NCI-H82 treated with DMSO at 0.1 percent for 48 hours (cell line): ENCODE results near the gene F5.
A peak's percentile ranks its signal among the peaks of the same experiment; 100 is the strongest.

Experiments used
- DNase-seq: peaks from one replicate; lab custom pipeline; 2025; ENCODE audit not compliant: unreplicated experiment; lab: John Stamatoyannopoulos, UW

F5 gene

DNA sequence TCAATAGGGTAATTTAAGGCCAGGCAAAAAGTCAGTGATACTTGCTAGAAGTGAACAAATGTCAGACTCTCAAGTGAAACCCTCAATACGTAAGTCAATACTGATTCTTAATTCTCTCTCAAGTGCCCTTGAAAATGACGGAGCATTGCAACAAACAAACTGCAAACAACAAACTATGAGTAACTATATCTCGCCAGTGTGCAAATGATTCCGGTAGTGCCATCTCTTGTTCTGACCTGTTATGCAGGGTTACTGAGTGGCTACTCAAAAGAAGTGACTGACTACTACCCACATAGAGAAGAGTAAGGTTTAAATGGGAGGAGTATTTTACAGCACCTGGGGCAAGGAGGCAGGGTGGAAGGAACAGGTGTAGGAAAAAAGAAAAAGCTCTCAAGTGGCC is 102.2 kb downstream of the F5 start:
- peak; percentile 22 for DNase-seq

DNA sequence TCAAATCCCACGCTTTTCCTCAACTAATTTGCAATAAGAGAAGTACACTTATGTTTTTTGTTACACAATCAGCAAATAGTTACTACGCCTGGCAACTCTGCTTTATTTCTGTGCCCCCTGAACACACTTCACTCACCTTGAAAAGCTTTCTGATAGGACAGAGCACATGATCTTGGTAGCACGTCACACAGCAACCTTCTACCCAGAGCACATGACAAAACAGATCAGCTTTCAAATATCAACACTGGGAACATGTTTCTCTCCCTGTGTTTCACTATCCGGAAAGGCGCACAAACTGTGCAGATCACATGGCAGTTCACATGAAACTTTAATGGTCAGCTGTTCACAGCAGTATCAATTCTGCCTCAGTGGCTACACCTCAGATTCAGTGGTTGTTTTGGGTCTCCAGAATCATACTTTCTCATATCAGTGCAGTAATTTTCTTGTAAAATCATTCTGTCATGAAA is 102.7 kb downstream of the F5 start:
- no peak for DNase-seq

DNA sequence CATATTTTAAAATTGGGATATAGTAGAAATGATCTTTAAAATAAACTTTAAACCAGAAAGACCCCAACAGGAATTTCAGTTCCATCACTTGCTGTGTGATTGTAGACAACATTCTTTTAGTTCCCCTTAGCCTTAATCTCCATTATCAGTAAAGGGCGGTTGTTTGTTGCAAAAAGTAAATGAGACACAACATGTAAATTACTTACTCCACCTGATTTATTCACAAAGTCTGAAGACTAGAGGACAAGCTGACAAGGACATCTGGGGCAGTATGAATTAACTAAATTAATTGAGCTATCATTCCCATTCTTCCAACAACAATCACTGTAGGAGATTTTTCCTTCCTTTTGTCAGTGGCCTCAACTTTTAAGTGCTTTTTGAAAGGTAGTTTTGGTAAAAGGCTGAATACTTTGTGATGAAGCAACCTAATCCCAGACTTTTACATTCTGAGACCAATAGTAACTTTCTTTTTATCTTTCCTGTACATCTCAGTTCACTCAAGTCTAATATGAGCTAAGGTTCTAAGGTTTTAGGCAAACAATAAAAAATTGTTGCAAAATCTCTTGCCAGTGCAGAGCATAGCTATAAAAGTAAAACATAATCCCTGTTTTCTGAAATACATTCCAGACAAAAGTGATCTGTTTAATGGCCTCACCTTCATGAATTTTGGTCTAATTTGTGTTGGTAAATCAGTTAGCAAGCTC is 106.8 kb downstream of the F5 start:
- no peak for DNase-seq

DNA sequence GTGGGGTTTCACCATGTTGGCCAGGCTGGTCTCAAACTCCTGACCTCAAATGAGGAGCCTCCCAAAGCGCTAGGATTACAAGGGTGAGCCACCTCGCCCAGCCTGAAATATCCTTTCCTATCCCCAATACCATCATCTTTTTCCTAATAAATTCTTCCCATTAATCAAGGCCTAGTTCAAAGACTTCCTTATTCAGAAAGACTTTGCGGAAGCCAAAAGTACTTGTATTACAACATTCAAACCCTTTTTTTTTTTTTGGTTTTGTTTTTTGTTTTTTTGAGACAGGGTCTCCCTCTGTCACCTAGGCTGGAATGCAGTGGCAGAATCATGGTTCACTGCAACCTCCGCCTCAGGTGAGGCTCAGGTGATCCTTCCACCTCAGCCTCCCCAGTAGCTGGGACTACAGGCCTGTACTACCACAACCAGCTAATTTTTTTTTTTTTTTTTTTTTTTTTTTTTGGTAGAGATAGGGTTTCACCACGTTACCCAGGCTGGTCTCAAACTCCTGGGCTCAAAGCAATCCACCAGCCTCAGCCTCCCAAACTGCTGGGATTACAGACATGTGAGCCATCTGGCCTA is 108.1 kb downstream of the F5 start:
- DNase-seq = no peak

DNA sequence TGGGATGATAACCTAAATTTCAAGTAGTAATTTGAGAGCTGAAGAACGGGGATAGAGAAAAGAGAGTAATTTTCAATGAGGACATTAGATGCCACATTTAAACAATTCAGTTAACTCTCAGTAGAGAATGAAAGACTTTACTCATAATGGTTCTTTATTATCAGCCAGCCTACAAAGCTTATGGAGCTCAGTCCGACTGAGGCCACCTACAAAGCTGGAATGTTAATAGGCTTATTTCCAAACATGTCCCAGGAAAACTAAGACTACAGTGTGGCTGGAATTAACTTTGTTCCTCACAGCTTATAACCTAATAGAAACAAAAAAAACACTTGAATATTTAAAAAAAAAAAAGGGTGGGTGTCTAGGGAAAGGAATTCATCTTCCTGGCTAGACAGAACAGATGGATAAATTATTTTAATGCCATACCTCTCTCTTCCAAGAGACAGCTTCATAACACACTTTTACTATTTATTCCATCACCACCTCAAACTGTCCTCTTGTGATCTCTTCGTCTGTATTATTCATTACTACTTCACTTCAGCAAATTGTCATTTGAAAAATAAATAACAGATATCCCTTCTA is 110.4 kb downstream of the F5 start:
- DNase-seq = peak; percentile 22

DNA sequence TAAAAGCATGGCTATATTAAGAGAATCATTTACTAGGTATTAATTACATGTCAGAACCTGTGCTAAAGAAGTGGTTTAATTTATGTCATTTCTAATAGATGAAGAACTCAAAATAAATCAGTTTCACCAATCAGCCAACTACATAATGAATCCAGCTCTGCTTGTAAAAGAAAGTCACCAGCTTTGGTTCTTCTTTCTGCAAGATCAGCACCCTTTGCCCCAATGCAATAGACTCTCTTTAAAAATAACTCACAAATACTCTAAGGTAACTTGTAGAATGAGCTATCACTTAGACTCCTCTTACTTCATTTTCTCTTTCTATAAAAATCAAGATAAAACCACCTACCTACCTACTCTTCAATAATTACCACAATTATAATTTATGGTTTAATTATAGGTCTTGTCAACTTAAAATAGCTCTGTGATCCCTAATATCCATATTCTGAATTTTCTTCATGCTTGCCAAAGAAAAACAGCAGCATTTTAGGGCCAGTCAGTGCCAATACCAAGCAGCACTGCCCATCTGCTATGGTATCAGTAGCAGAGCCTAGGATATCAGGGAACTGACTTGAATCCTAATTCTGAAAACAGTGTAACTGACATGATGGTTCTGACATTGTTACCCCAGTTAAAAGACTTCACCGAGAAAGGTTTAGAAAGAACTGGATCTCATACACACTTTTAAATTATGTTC is 111.8 kb downstream of the F5 start:
- no peak for DNase-seq

DNA sequence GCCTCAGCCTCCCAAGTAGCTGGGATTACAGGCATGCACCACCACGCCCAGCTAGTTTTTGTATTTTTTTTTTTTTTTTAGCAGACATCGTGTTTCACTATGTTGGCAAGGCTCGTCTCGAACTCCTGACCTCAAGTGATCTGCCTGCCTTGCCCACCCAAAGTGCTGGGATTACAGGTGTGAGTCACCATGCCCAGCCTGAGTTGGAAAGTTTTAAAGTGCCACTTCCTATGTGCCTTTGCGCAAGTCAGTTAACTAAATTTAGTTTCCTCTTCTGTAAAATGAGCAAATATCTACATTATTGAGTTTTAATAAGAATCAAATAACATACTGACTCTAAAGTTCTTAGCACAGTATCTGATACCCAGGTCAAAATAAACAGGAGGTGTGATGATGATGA is 112.9 kb downstream of the F5 start:
- no peak for DNase-seq

DNA sequence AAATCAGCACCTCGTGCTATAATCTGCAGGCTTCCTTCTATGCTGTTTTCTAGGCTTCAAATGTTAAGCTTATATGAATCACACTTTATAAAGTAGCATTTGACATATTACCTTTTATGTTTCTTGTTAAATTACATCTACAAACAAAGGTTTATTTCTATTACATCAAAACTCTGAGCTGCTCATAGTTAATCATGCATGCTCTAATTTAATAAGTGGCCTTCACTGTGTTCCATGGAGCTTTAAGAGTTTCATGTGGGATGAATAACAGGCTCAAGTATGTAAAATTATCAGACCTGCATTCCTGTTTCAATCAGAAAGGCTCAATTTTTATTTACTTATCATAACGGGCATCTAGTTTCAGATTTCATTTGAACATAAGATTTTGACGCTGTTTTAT is 113.5 kb downstream of the F5 start:
- no peak for DNase-seq

DNA sequence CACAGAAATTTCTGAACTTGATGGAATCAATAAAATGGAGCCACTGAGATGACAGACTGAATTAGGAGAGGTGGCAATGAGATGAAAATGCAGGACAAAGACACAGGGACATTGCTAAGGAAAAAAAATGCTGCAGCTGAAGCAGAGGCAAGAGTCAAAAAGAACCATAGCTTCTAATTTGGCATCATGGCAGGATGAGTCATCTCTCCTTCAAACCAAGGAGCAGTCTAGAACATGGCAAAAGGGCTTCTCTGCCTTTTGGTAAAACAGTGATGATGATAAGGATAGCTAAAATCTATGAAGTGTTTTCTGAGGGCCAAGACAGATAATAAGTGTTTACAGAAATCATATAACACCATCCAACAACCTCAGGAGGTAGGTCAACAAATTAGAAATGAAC is 117.3 kb downstream of the F5 start:
- no peak for DNase-seq

DNA sequence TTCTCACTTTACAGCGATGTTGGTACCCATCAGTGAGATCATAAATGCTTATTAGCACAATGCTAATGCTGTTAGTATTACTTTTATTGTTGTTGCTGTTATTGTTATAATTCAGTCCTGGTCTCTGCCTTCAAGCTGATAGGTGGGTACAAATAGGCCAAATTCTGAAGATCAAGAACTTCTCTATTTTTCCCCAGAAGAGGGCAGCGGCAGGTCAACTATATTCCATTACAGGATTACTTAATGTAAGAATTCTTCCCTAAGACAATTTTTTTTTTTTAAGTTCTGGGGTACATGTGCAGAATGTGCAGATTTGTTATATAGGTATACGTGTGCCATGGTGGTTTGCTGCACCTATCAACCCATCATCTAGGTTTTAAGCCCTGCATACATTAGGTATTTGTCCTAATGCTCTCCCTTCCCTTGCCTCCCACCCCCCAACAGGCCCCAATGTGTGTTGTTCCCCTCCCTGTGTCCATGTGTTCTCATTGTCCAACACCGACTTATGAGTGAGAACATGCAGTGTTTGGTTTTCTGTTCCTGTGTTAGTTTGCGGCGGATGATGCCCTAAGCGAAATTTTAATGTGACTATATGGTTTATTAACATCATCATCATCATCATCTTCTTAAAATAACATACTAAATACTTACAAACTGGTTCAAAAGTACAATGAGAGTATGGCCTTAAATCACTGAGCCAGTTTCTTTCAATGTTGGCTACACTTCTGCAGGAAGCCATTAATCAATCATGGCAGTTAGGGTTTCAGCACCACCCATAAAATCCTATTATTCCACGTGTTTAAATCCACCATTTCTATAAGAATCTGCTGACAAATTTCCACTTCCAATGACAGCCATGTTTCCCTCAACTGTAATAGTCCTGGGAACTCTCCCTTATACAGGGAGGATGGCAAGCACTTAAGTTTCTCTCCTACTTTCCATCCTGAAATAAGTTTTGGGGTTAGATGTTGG is 119.7 kb downstream of the F5 start:
- peak; percentile 6 for DNase-seq

DNA sequence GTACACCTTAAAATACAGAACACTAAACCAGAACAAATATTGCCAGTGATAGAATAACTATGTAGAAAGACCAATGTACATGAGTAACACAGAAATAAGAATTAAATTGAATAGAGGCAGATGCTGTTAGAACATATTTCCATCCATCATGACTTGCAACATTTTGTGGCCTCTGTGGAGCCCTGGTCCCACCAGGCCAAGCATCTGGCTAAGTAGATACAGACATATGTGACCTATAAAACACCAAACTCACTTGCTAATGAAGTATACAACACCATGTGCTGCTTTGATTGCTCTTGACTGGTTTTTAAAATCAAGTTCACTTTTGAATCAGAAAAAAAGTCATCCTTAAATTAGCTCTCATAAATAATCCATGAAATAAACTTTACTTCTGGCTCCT is 121.0 kb downstream of the F5 start:
- no peak for DNase-seq
